Measurements from ENCODE around the gene ARMC8. TPM values are rescaled to one million over a fixed set of nuclear protein-coding genes. Genes with fewer than 3 reads are reported as not detected.

The ARMC8 gene
- total and polyA plus RNA-seq, 12 donors, result 17.3 to 103 (median 42.5) TPM

DNA sequence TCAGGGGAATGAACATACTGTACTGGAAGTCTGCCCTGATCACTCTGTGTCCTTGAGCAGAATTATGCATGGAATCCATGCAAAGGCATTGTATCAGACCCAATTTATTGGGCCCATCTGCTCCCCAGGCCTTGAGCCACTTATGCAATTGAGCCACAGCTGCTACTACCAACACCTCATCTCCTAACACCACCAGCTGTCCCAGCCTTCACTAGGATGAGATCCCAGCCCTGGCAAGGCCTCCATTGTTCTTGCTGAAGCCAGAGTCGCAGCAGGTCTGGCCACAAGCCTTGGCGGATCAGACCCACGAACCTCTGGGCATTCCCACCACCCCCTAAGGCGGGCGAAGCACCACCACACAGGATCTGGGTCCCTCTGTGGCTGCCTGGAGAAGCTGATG, 151.7 kb downstream of the ARMC8 start:
- Histone ChIP-seq H3K4me3 (no peak overlapping the region), H3K9me3 (replicated peaks in 1 of 3) (no peaks in the 10 kb centered on the region), H3K4me1 (replicated peaks in 1 of 2) (peaks cover 0 to 10% of the 10 kb centered on the region in 2 donors), H3K27ac (peak overlapping the region in 2 of 5 donors; percentile 21 to 61), H3K27me3 (no peaks in the 10 kb centered on the region), H3K36me3 (replicated peaks in 1 of 2) (no peaks in the 10 kb centered on the region)
- peak in 4 of 7 donors; percentile 58 to 72 (median 64) for DNase-seq
- TF ChIP-seq POLR2A (IDR thresholded peaks at IDR 0.05), result no peak
- TF ChIP-seq, protein P1, sequence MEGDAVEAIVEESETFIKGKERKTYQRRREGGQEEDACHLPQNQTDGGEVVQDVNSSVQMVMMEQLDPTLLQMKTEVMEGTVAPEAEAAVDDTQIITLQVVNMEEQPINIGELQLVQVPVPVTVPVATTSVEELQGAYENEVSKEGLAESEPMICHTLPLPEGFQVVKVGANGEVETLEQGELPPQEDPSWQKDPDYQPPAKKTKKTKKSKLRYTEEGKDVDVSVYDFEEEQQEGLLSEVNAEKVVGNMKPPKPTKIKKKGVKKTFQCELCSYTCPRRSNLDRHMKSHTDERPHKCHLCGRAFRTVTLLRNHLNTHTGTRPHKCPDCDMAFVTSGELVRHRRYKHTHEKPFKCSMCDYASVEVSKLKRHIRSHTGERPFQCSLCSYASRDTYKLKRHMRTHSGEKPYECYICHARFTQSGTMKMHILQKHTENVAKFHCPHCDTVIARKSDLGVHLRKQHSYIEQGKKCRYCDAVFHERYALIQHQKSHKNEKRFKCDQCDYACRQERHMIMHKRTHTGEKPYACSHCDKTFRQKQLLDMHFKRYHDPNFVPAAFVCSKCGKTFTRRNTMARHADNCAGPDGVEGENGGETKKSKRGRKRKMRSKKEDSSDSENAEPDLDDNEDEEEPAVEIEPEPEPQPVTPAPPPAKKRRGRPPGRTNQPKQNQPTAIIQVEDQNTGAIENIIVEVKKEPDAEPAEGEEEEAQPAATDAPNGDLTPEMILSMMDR (IDR thresholded peaks at IDR 0.05), result no peak
- intact Hi-C loops (cut with DNase I), result loop anchor here in 1 of 2 donors (5.0 kb wide), 2 partner anchors 58 to 73 kb away; no protein-coding TSS in a partner anchor
- 86 to 94% (median 89%) methylated on average over 3 to 5 of the region's 5 CpGs for WGBS, 4 donors

DNA sequence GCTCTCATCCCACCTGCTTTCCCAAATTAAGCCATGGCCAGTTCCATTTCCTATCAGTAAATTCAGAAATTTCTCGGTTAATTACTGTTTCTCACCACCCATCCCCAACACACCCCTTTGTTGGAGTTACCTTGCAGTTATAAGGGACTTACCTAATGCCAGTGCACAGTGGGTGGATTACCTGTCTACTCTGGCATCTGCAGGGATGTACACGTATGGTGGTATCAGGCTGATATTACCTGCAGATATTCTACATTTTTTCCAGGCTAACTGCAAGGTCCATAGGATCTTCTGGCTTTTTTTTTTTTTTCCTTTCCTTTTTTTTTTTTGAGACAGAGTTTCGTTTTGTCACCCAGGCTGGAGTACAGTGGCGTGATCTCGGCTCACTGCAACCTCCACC, 153.4 kb downstream of the ARMC8 start:
- DNase-seq, result no peak
- Histone ChIP-seq H3K36me3 (replicated peaks in 1 of 2) (no peaks in the 10 kb centered on the region), H3K4me3 (no peak overlapping the region), H3K27me3 (no peaks in the 10 kb centered on the region), H3K27ac (no peak overlapping the region), H3K4me1 (replicated peaks in 1 of 2) (peaks cover 0 to 16% of the 10 kb centered on the region in 2 donors), H3K9me3 (replicated peaks in 1 of 3) (no peaks in the 10 kb centered on the region)
- WGBS, 4 donors, result 82 to 97% (median 87%) methylated on average over 5 of the region's 5 CpGs
- TF ChIP-seq POLR2A (IDR thresholded peaks at IDR 0.05), result no peak
- TF ChIP-seq, protein P1 (IDR thresholded peaks at IDR 0.05), result no peak
- intact Hi-C loops (cut with DNase I), result no loop called here

- DNase-seq, result peak in 5 of 7 donors; percentile 52 to 72 (median 58)
- Histone ChIP-seq H3K4me1 (replicated peaks in 1 of 2) (peaks cover 7 to 18% of the 10 kb centered on the region in 2 donors), H3K27ac (peak overlapping the region in 2 of 5 donors; percentile 9 to 71), H3K4me3 (no peak overlapping the region), H3K9me3 (replicated peaks in 1 of 3) (no peaks in the 10 kb centered on the region), H3K36me3 (replicated peaks in 1 of 2) (no peaks in the 10 kb centered on the region), H3K27me3 (no peaks in the 10 kb centered on the region)
- intact Hi-C loops (cut with DNase I), result no loop called here
- WGBS, 4 donors, result 29 to 40% (median 32%) methylated on average over 1 of the region's 1 CpG
- TF ChIP-seq, protein P1 (IDR thresholded peaks at IDR 0.05), result no peak
- TF ChIP-seq POLR2A (IDR thresholded peaks at IDR 0.05), result no peak
Measured at GRCh38 chr3:138344754-138345153, 157.7 kb downstream of the ARMC8 start.

Other genes starting within 250 kb of the ARMC8 start
- gene CLDN18, start 177.1 kb upstream of the ARMC8 start, total RNA-seq, result under 1 TPM in 3 of 9 donors, not detected in 6; 0.17 to 0.31 (median 0.25) TPM
- gene CLDN18, start 177.1 kb upstream of the ARMC8 start, polyA plus RNA-seq, result under 1 TPM in 1 of 3 donors, not detected in 2; 0.03 TPM
- gene DZIP1L, start 71.7 kb upstream of the ARMC8 start, total RNA-seq, result 10 to 100 TPM in 1 of 9 donors, 1 to 10 TPM in 8; 1.6 to 13.7 (median 4.8) TPM
- 1 to 10 TPM; 1.2 to 7.3 (median 5.5) TPM for gene DZIP1L, start 71.7 kb upstream of the ARMC8 start, polyA plus RNA-seq
- gene A4GNT, start 54.9 kb upstream of the ARMC8 start, total RNA-seq, result not detected
- not detected for gene A4GNT, start 54.9 kb upstream of the ARMC8 start, polyA plus RNA-seq
- 10 to 100 TPM in 7 of 9 donors, 1 to 10 TPM in 2; 9.0 to 18.8 (median 13.3) TPM for gene DBR1, start 12.4 kb upstream of the ARMC8 start, total RNA-seq
- gene DBR1, start 12.4 kb upstream of the ARMC8 start, polyA plus RNA-seq, result 10 to 100 TPM in 1 of 3 donors, 1 to 10 TPM in 2; 5.6 to 14.5 (median 5.7) TPM
- gene NME9, start 142.6 kb downstream of the ARMC8 start, total RNA-seq, result 1 to 10 TPM in 2 of 9 donors, under 1 TPM in 2, not detected in 5; 0.46 to 1.9 (median 0.79) TPM
- gene NME9, start 142.6 kb downstream of the ARMC8 start, polyA plus RNA-seq, result 1 to 10 TPM in 1 of 3 donors, under 1 TPM in 2; 0.46 to 2.6 (median 0.77) TPM
- gene MRAS, start 161.3 kb downstream of the ARMC8 start, total RNA-seq, result 100 to 1,000 TPM in 6 of 9 donors, 10 to 100 TPM in 3; 52.5 to 337 (median 117) TPM
- 100 to 1,000 TPM in 1 of 3 donors, 10 to 100 TPM in 2; 47.9 to 273 (median 60.0) TPM for gene MRAS, start 161.3 kb downstream of the ARMC8 start, polyA plus RNA-seq
- under 1 TPM in 8 of 9 donors, not detected in 1; 0.14 to 0.78 (median 0.19) TPM for gene ESYT3, start 247.3 kb downstream of the ARMC8 start, total RNA-seq
- 1 to 10 TPM in 1 of 3 donors, under 1 TPM in 2; 0.16 to 1.2 (median 0.30) TPM for gene ESYT3, start 247.3 kb downstream of the ARMC8 start, polyA plus RNA-seq